Psoas muscle (tissue), 8 donors: ENCODE measurements around the gene TBX6. TPM values are rescaled to one million over a fixed set of nuclear protein-coding genes. Genes with fewer than 3 reads are reported as not detected.
"Not testable (repeated sequence)": the region's sequence is repeated elsewhere in the genome, so short reads cannot be mapped to it uniquely, and the experiment has no call there.

Experiments
- ATAC-seq, 4 donors: fragments of 200-7000 bp; cut with Tn5 transposase; one replicate each; pipeline ENCODE4 v1.9.1; 2020; ENCODE audit warnings: moderate library complexity in 3 of 4, mild to moderate bottlenecking in 2 of 4
- DNase-seq, 2 donors: peaks; one replicate each; pipeline ENCODE4 v3.0.0-alpha.2; 2020
- H3K27ac ChIP-seq: fragments of 200-600 bp; one replicate; pipeline ENCODE4 v1.8.0; 2022
- H3K27me3 ChIP-seq, 3 donors: fragments of 200-600 bp in 1 of 3; one replicate each; pipeline versions ENCODE4 v1.6.1 to v1.8.0; 2013 to 2022; ENCODE audit warnings: low read length in 2 of 3, mild to moderate bottlenecking in 2 of 3, moderate library complexity in 1 of 3; ENCODE audit not compliant: insufficient read depth in 3 of 3
- H3K36me3 ChIP-seq, 2 donors: fragments of 200-600 bp in 1 of 2; one replicate each; pipeline versions ENCODE4 v1.6.1 to v1.8.0; 2013 to 2022; ENCODE audit warnings: low read depth in 1 of 2, mild to moderate bottlenecking in 1 of 2, moderate library complexity in 1 of 2; ENCODE audit not compliant: insufficient read depth in 1 of 2
- H3K4me1 ChIP-seq: fragments of 200-600 bp; one replicate; pipeline ENCODE4 v1.8.0; 2022
- H3K4me3 ChIP-seq: fragments of 200-600 bp; one replicate; pipeline ENCODE4 v1.8.0; 2022; ENCODE audit warnings: mild to moderate bottlenecking
- H3K9me3 ChIP-seq: fragments of 200-600 bp; one replicate; pipeline ENCODE4 v1.8.0; 2022
- WGBS, 3 donors: extraction: QIAGEN DNeasy Blood & Tissue Kit; methylation state at CpG; one replicate each; pipeline versions ENCODE4 v1.1.6 to v1.1.7; 2013; 5-methylcytosine and 5-hydroxymethylcytosine counted together
- intact Hi-C, 2 donors: fragments of 100-400 bp; cut with DNase I; formaldehyde crosslinking; loops; one replicate each; pipeline versions ENCODE4 v1.11.0 to v1.14.2; 2022
- polyA plus RNA-seq, 3 donors: library from polyadenylated mRNA; stranded (reverse); fragments of 200-250 nt; gene quantifications; one replicate each; pipeline ENCODE4 v1.2.3, GENCODE V29; 2013
- total RNA-seq, 4 donors: library from RNA; stranded (reverse); fragmentation: NEBNext Ultra II Directional in 2 of 4; extraction: Animal tissue kit (Norgen Biotek cat#: 25700) in 2 of 4; gene quantifications; one replicate each; pipeline versions ENCODE4 v1.2.1 to v1.2.4, GENCODE V29; 2021 to 2023
- TF ChIP-seq, protein P1 (sequence below): fragments of 200-600 bp; IDR thresholded peaks from one replicate; pipeline ENCODE4 v1.8.0; 2022; ENCODE audit warnings: antibody characterized with exemption
- donor health status: healthy with polysubstance abuse.
- donor health status: DM: no; HTN: no; CAD: no; lungs with moderate emphysema.
- donor health status: Bipolar disorder and iron deficiency.
- donor health status: healthy.
- donor health status: DM: yes; HTN: yes; CAD: no.
- donor health status: DM: no; HTN: no; CAD: no.
- donor health status: DM: no; HTN: no; CAD: no.
- donor health status: DM: yes; HTN: yes; CAD: no.

TBX6 gene
- total and polyA plus RNA-seq, 7 donors: 0.32 to 1.6 (median 0.76) TPM

DNA sequence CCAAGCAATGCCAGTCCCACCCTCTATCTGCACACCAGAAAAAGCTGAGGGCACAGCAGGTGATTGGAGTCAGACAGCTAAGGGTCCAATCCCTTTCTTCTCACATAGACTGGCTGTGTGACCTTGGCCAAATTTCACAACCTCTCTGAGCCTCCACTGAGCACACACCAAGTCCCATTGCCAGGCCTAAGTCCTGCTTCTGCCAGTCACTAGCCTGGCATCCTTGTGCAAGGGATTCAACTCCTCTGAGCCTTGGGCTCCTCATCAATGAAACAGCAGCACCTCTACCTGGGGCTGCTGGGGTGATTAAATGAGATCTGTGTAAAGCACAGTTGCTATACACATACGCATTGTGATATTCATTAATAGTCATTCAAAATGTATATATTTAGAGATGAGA is 45.1 kb downstream of the TBX6 start:
- TF ChIP-seq, protein P1, sequence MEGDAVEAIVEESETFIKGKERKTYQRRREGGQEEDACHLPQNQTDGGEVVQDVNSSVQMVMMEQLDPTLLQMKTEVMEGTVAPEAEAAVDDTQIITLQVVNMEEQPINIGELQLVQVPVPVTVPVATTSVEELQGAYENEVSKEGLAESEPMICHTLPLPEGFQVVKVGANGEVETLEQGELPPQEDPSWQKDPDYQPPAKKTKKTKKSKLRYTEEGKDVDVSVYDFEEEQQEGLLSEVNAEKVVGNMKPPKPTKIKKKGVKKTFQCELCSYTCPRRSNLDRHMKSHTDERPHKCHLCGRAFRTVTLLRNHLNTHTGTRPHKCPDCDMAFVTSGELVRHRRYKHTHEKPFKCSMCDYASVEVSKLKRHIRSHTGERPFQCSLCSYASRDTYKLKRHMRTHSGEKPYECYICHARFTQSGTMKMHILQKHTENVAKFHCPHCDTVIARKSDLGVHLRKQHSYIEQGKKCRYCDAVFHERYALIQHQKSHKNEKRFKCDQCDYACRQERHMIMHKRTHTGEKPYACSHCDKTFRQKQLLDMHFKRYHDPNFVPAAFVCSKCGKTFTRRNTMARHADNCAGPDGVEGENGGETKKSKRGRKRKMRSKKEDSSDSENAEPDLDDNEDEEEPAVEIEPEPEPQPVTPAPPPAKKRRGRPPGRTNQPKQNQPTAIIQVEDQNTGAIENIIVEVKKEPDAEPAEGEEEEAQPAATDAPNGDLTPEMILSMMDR: no peak
- no peak for ATAC-seq
- no peak for DNase-seq
- Histone ChIP-seq H3K27ac (no peak overlapping the region), H3K4me3 (no peak overlapping the region), H3K36me3 (no peaks in the 10 kb centered on the region), H3K9me3 (no peaks in the 10 kb centered on the region), H3K4me1 (no peaks in the 10 kb centered on the region), H3K27me3 (no peaks in the 10 kb centered on the region)
- intact Hi-C loops: no loop called here
- WGBS, 3 donors: 82 to 96% (median 88%) methylated on average over 1 of the region's 1 CpG

DNA sequence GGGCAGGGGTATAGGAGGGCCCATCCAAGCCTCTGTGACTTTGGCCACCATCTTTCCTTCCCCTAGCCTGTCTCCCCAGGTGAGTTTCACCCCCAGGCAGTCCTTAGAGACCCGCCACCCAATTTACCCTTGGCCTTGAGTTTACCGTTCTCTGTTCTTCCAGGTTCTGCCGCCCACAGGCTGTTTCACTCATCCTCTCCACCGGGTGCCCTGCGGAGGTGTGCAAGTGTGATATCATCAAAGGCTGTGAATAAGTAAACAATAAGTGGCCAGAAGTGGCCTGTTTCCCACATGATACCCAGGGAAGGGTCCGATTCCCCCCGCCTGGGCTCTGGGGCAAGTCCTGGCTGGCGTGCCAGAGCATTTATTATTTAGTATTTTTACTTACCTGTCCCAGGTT is 45.5 kb downstream of the TBX6 start:
- ATAC-seq (no peak), DNase-seq (no peak)
- no peaks in the 10 kb centered on the region for H3K9me3 ChIP-seq
- intact Hi-C loops: no loop called here
- no peaks in the 10 kb centered on the region for H3K4me1 ChIP-seq
- no peaks in the 10 kb centered on the region for H3K27me3 ChIP-seq
- no peaks in the 10 kb centered on the region for H3K36me3 ChIP-seq
- no peak overlapping the region for H3K27ac ChIP-seq
- no peak overlapping the region for H3K4me3 ChIP-seq
- WGBS, 3 donors: 83 to 85% (median 84%) methylated on average over 7 to 8 of the region's 8 CpGs
- TF ChIP-seq, protein P1: no peak

DNA sequence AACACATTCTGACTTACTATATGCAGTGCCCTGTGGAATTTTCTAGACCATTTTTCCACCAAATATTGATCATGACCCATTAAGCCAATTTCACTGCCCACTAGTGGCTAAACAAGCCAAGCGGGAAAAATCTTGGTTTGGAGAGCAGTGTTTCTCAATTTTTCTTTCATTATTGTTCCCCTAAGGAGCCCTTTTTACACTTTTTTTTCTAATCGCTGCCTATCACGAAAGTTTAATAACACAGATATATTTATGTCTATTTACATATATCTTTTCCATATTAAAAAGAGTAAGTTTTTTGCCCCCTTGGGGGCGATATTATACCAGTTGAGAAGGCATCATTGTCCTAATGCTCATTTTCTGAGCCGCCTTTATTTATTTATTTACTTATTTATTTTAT is 49.9 kb downstream of the TBX6 start:
- TF ChIP-seq, protein P1: peak; percentile 59
- intact Hi-C loops: loop anchor here in 1 of 2 donors (5.0 kb wide), 2 partner anchors 50 to 140 kb away; partner anchors contain the start of genes CORO1A and TBX6
- ATAC-seq: peak in 2 of 4 donors; percentile 45 to 75

DNA sequence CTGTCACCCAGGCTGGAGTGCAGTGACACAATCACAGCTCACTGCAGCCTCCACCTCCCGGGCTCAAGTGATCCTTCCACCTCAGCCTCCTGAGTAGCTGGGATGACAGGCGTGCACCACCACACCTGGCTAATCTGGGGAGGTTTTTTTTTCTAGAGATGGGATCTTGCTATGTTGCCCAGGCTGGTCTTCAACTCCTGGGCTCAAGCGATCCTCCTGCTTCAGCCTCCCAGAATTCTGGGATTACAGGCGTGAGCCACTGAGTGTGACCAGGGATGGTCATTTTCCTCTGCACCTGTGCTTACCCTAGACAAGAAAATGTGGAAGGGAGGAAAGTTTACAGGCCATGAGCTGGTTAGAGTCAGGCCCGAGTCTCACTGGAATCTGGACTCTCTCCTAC is 51.0 kb downstream of the TBX6 start:
- DNase-seq, H3K4me1 ChIP-seq, H3K27ac ChIP-seq, H3K36me3 ChIP-seq, ATAC-seq, H3K9me3 ChIP-seq, H3K27me3 ChIP-seq, H3K4me3 ChIP-seq: not testable (repeated sequence)
- intact Hi-C loops: loop anchor here in 1 of 2 donors (5.0 kb wide), 2 partner anchors 52 to 142 kb away; partner anchors contain the start of genes CORO1A and TBX6
- 84 to 87% (median 85%) methylated on average over 5 of the region's 5 CpGs for WGBS, 3 donors

More for the DNA sequence above, 49.9 kb downstream of the TBX6 start:
- no peaks in the 10 kb centered on the region for H3K27me3 ChIP-seq
- no peak for DNase-seq
- no peaks in the 10 kb centered on the region for H3K9me3 ChIP-seq
- H3K36me3 ChIP-seq: no peaks in the 10 kb centered on the region
- H3K27ac ChIP-seq: no peak overlapping the region
- 23 to 33% (median 28%) methylated on average over 5 of the region's 5 CpGs for WGBS, 3 donors
- H3K4me3 ChIP-seq: no peak overlapping the region
- no peaks in the 10 kb centered on the region for H3K4me1 ChIP-seq

DNA sequence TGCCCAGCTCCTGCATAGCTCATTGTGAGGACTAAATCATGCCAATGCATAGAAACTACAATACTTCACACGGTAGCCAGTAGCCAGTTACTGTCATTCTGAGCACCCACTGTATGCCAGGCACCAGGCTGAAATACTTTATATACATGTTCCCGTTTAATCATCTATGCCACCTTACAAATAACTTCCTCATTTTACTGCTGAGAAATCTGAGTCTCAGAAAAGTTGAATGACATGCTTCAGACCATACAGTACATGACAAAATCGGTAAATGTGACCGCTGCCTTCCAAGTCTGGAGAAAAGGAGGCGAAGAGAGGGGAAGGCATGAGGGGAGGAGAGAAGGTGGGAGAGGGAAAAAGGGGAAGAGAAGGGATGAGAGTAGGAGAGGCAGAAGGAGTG is 51.5 kb downstream of the TBX6 start:
- intact Hi-C loops: loop anchor here in 1 of 2 donors (5.0 kb wide), 2 partner anchors 52 to 142 kb away; partner anchors contain the start of genes CORO1A and TBX6
- no peak for DNase-seq
- Histone ChIP-seq H3K27me3 (peaks cover 0 to 5% (median 0%) of the 10 kb centered on the region in 3 donors), H3K36me3 (no peaks in the 10 kb centered on the region), H3K9me3 (no peaks in the 10 kb centered on the region), H3K27ac (no peak overlapping the region), H3K4me1 (no peaks in the 10 kb centered on the region), H3K4me3 (no peak overlapping the region)
- no peak for ATAC-seq
- TF ChIP-seq, protein P1: no peak
- WGBS, 3 donors: 72 to 73% (median 72%) methylated on average over 5 of the region's 5 CpGs

Other genes starting within 250 kb of the TBX6 start
- gene CDIPT, start 228.7 kb downstream of the TBX6 start, total RNA-seq: 10 to 100 TPM; 24.7 to 36.4 (median 32.3) TPM
- gene CDIPT, start 228.7 kb downstream of the TBX6 start, polyA plus RNA-seq: 10 to 100 TPM; 33.3 to 54.3 (median 38.5) TPM
- under 1 TPM; 0.17 to 0.86 (median 0.34) TPM for gene SEZ6L2, start 192.4 kb downstream of the TBX6 start, total RNA-seq
- gene SEZ6L2, start 192.4 kb downstream of the TBX6 start, polyA plus RNA-seq: under 1 TPM; 0.05 to 0.23 (median 0.11) TPM
- under 1 TPM in 2 of 4 donors, not detected in 2; 0.17 to 0.23 TPM for gene ASPHD1, start 191.4 kb downstream of the TBX6 start, total RNA-seq
- gene ASPHD1, start 191.4 kb downstream of the TBX6 start, polyA plus RNA-seq: under 1 TPM in 2 of 3 donors, not detected in 1; 0.04 to 0.12 TPM
- gene KCTD13, start 165.7 kb downstream of the TBX6 start, total RNA-seq: 1 to 10 TPM; 3.3 to 5.4 (median 4.1) TPM
- gene KCTD13, start 165.7 kb downstream of the TBX6 start, polyA plus RNA-seq: 1 to 10 TPM; 2.2 to 5.4 (median 5.1) TPM
- gene TMEM219, start 129.8 kb downstream of the TBX6 start, total RNA-seq: 10 to 100 TPM; 39.6 to 64.5 (median 50.3) TPM
- gene TMEM219, start 129.8 kb downstream of the TBX6 start, polyA plus RNA-seq: 10 to 100 TPM; 53.7 to 80.7 (median 60.4) TPM
- gene TAOK2, start 118.1 kb downstream of the TBX6 start, total RNA-seq: 10 to 100 TPM; 18.6 to 28.6 (median 22.0) TPM
- gene TAOK2, start 118.1 kb downstream of the TBX6 start, polyA plus RNA-seq: 10 to 100 TPM; 15.7 to 30.2 (median 21.8) TPM
- 10 to 100 TPM; 18.9 to 22.0 (median 20.7) TPM for gene HIRIP3, start 96.3 kb downstream of the TBX6 start, total RNA-seq
- 10 to 100 TPM; 18.5 to 62.5 (median 23.1) TPM for gene HIRIP3, start 96.3 kb downstream of the TBX6 start, polyA plus RNA-seq
- gene INO80E, start 95.7 kb downstream of the TBX6 start, total RNA-seq: 10 to 100 TPM; 30.5 to 43.3 (median 34.1) TPM
- 10 to 100 TPM; 59.8 to 86.9 (median 77.3) TPM for gene INO80E, start 95.7 kb downstream of the TBX6 start, polyA plus RNA-seq
- gene DOC2A, start 80.9 kb downstream of the TBX6 start, total RNA-seq: under 1 TPM in 2 of 4 donors, not detected in 2; 0.11 to 0.51 TPM
- under 1 TPM; 0.13 to 0.20 (median 0.15) TPM for gene DOC2A, start 80.9 kb downstream of the TBX6 start, polyA plus RNA-seq
- gene C16orf92, start 68.7 kb downstream of the TBX6 start, total RNA-seq: not detected
- not detected for gene C16orf92, start 68.7 kb downstream of the TBX6 start, polyA plus RNA-seq
- gene TLCD3B, start 60.7 kb downstream of the TBX6 start, total RNA-seq: 1 to 10 TPM in 1 of 4 donors, under 1 TPM in 3; 0.17 to 1.9 (median 0.23) TPM
- gene TLCD3B, start 60.7 kb downstream of the TBX6 start, polyA plus RNA-seq: under 1 TPM; 0.13 to 0.62 (median 0.17) TPM
- 1,000 to 10,000 TPM; 5,088 to 7,531 (median 6,001) TPM for gene ALDOA, start 26.2 kb downstream of the TBX6 start, total RNA-seq
- gene ALDOA, start 26.2 kb downstream of the TBX6 start, polyA plus RNA-seq: over 10,000 TPM in 1 of 3 donors, 1,000 to 10,000 TPM in 2; 4,532 to 12,458 (median 6,880) TPM
- gene PPP4C, start 15.9 kb downstream of the TBX6 start, total RNA-seq: 10 to 100 TPM; 38.1 to 64.5 (median 58.5) TPM
- gene PPP4C, start 15.9 kb downstream of the TBX6 start, polyA plus RNA-seq: 100 to 1,000 TPM in 2 of 3 donors, 10 to 100 TPM in 1; 79.1 to 172 (median 130) TPM
- gene YPEL3, start 4.3 kb upstream of the TBX6 start, total RNA-seq: 100 to 1,000 TPM in 1 of 4 donors, 10 to 100 TPM in 3; 47.1 to 156 (median 60.2) TPM
- 10 to 100 TPM; 24.8 to 96.2 (median 81.4) TPM for gene YPEL3, start 4.3 kb upstream of the TBX6 start, polyA plus RNA-seq
- 1 to 10 TPM in 2 of 4 donors, under 1 TPM in 2; 0.56 to 3.1 (median 1.3) TPM for gene GDPD3, start 21.6 kb upstream of the TBX6 start, total RNA-seq
- under 1 TPM; 0.48 to 0.91 (median 0.89) TPM for gene GDPD3, start 21.6 kb upstream of the TBX6 start, polyA plus RNA-seq
- 10 to 100 TPM; 37.2 to 45.2 (median 41.0) TPM for gene MAPK3, start 31.3 kb upstream of the TBX6 start, total RNA-seq
- 10 to 100 TPM; 25.6 to 53.0 (median 48.7) TPM for gene MAPK3, start 31.3 kb upstream of the TBX6 start, polyA plus RNA-seq
- 1 to 10 TPM; 4.0 to 6.8 (median 6.3) TPM for gene CORO1A, start 91.7 kb upstream of the TBX6 start, total RNA-seq
- gene CORO1A, start 91.7 kb upstream of the TBX6 start, polyA plus RNA-seq: 1 to 10 TPM; 2.7 to 6.5 (median 3.0) TPM
- 10 to 100 TPM; 54.0 to 69.1 (median 60.3) TPM for gene BOLA2B, start 101.7 kb upstream of the TBX6 start, total RNA-seq
- gene BOLA2B, start 101.7 kb upstream of the TBX6 start, polyA plus RNA-seq: 100 to 1,000 TPM; 177 to 700 (median 243) TPM
- 10 to 100 TPM; 21.6 to 45.2 (median 38.3) TPM for gene SLX1A, start 102.0 kb upstream of the TBX6 start, total RNA-seq
- 10 to 100 TPM in 2 of 3 donors, 1 to 10 TPM in 1; 9.2 to 43.3 (median 31.0) TPM for gene SLX1A, start 102.0 kb upstream of the TBX6 start, polyA plus RNA-seq
- 1 to 10 TPM; 4.2 to 5.5 (median 4.7) TPM for gene SULT1A3, start 107.3 kb upstream of the TBX6 start, total RNA-seq
- 1 to 10 TPM; 2.7 to 4.6 (median 3.4) TPM for gene SULT1A3, start 107.3 kb upstream of the TBX6 start, polyA plus RNA-seq
- gene NPIPB13, start 156.6 kb upstream of the TBX6 start, total RNA-seq: 1 to 10 TPM; 3.0 to 6.5 (median 5.0) TPM
- 1 to 10 TPM; 1.8 to 2.2 (median 2.0) TPM for gene NPIPB13, start 156.6 kb upstream of the TBX6 start, polyA plus RNA-seq